Panc1 (cell line): Measurements from ENCODE around the gene CRNKL1. TPM values are rescaled to one million over a fixed set of nuclear protein-coding genes. Genes with fewer than 3 reads are reported as not detected.

Experiments
- ATAC-seq: fragments of 200-7000 bp; cut with Tn5 transposase; 2 replicates; pipeline ENCODE4 v1.9.1; 2020; ENCODE audit warnings: mild to moderate bottlenecking, moderate library complexity
- BruUV-seq: library from RNA; stranded (reverse); fragments of 400-500 nt; replicated peaks from 2 replicates; lab custom pipeline; 2021; lab: Mats Ljungman, UMichigan
- CTCF ChIA-PET: fragments of 300-600 bp; sonication (Branson Sonifier 250); formaldehyde crosslinking; loops from one replicate; lab custom pipeline; 2022; ENCODE audit warnings: antibody characterized with exemption; lab: Charles Lee
- POLR2A ChIA-PET: fragments of 300-600 bp; sonication (Branson Sonifier 250); formaldehyde crosslinking; loops from one replicate; lab custom pipeline; 2022; ENCODE audit warnings: antibody characterized with exemption; lab: Charles Lee
- DNase-seq: peaks from one replicate; pipeline ENCODE4 v3.0.0-alpha.2; 2010; ENCODE audit warnings: low read depth, low spot score
- H3K27ac ChIP-seq: 2 replicates; pipeline ENCODE4 v1.5.1; 2011; ENCODE audit warnings: mild to moderate bottlenecking, low read length, inconsistent platforms
- H3K27me3 ChIP-seq: fragments of 200-500 bp; sonication (Bioruptor generic); 2 replicates; pipeline ENCODE4 v1.6.0; 2014; ENCODE audit warnings: low read length, inconsistent platforms; ENCODE audit not compliant: control insufficient read depth, insufficient read depth
- H3K36me3 ChIP-seq: fragments of 200-500 bp; sonication (Bioruptor generic); 2 replicates; pipeline ENCODE4 v1.5.1; 2014; ENCODE audit warnings: inconsistent platforms, mild to moderate bottlenecking, low read length, moderate library complexity; ENCODE audit not compliant: control insufficient read depth, insufficient read depth
- H3K4me1 ChIP-seq: 2 replicates; pipeline ENCODE4 v1.5.1; 2011; ENCODE audit warnings: inconsistent platforms, mild to moderate bottlenecking, low read length, moderate library complexity; ENCODE audit not compliant: control insufficient read depth, insufficient read depth
- H3K4me3 ChIP-seq, 2 experiments: 2 replicates each; pipeline ENCODE4 v1.5.1; 2011 to 2012; ENCODE audit warnings: low read depth in 2 of 2, low read length in 2 of 2, mild to moderate bottlenecking in 2 of 2, inconsistent platforms in 1 of 2, moderate library complexity in 1 of 2
- H3K9me3 ChIP-seq: fragments of 200-500 bp; sonication (Bioruptor generic); 2 replicates; pipeline ENCODE4 v1.5.1; 2014; ENCODE audit warnings: low read depth, mild to moderate bottlenecking, inconsistent platforms, low read length, moderate library complexity; ENCODE audit not compliant: control insufficient read depth, insufficient read depth
- POLR2AphosphoS5 ChIP-seq: IDR thresholded peaks from 2 replicates; pipeline ENCODE4 v1.6.1; 2012; ENCODE audit warnings: mild to moderate bottlenecking, low read depth, low read length, moderate library complexity
- SIN3A ChIP-seq: IDR thresholded peaks from 2 replicates; pipeline ENCODE4 v1.6.1; 2012; ENCODE audit warnings: low read depth, mild to moderate bottlenecking, low read length, moderate library complexity, borderline replicate concordance; ENCODE audit not compliant: insufficient read depth
- TCF7L2 ChIP-seq: IDR thresholded peaks from 2 replicates; pipeline ENCODE4 v1.6.1; 2011; ENCODE audit warnings: mild to moderate bottlenecking, low read depth, low read length, inconsistent platforms
- in situ Hi-C: cut with HindIII; loops from 2 replicates; pipeline ENCODE4 v1.10.0; 2016; ENCODE audit warnings: low sequenced_read_pairs, low pct_unique_long_range_greater_than_20kb
- intact Hi-C: fragments of 100-400 bp; cut with micrococcal nuclease; formaldehyde crosslinking; loops from one replicate; pipeline ENCODE4 v1.10.0; 2022; ENCODE audit not compliant: unreplicated experiment
- total RNA-seq: library from RNA; stranded (reverse); gene quantifications from one replicate; pipeline ENCODE4 v1.2.1, GENCODE V29; 2021; ENCODE audit not compliant: unreplicated experiment
- TF ChIP-seq, protein P1 (sequence below), 2 experiments: IDR thresholded peaks; 2 replicates each; pipeline ENCODE4 v1.6.1; 2011 to 2012; ENCODE audit warnings: low read depth in 2 of 2, control low read depth in 1 of 2, low read length in 1 of 2, mild to moderate bottlenecking in 1 of 2, moderate library complexity in 1 of 2; ENCODE audit not compliant: insufficient read depth in 1 of 2
- TF ChIP-seq, protein P2 (sequence below): fragments of 450-650 bp; IDR thresholded peaks from 2 replicates; pipeline ENCODE4 v1.5.1; 2017; ENCODE audit warnings: mild to moderate bottlenecking

Gene CRNKL1
- total RNA-seq, 1 experiment from 2014 or later: 16.4 TPM

DNA sequence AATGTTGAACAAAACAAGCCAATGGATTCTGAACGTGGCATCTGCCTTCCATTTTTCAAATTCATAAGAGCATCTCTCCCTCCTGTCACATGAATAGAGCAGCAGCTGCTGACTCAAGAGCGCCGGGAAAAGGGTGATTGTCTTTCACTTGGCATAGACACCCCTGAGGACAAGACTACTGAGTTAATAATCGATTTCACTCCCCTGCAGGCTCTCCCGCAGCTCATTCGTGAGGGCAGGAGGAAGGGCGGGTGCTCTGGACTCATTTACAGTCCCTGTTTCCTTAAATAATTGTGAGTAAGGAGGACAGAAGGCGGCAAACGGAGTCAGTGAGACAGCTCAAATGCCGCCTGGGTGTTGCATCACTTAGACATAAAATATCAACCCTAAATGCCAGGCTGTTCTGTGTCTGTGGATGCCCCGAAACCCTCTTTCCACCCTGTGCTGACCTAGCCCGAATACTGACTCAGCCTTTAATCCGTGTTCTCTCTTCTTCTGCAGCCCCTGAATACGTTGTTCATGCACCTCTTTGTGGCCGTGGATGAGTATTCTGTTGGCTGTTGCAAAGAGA, 21.6 kb upstream of the CRNKL1 start:
- DNase-seq (no peak), ATAC-seq (no peak)
- in situ Hi-C loops: no loop called here
- no peaks in the 10 kb centered on the region for H3K4me1 ChIP-seq
- no TSS peak for BruUV-seq
- ChIA-PET POLR2A (no interaction called here), CTCF (no interaction called here)
- peaks cover 19% of the 10 kb centered on the region for H3K27me3 ChIP-seq
- peak overlapping the region in 1 of 2 experiments; percentile 31; a peak in 2 of 4 replicates for H3K4me3 ChIP-seq
- no peaks in the 10 kb centered on the region for H3K9me3 ChIP-seq
- H3K36me3 ChIP-seq: no peaks in the 10 kb centered on the region
- TF ChIP-seq TCF7L2 (no peak), POLR2AphosphoS5 (no peak), SIN3A (no peak)
- TF ChIP-seq, protein P1, sequence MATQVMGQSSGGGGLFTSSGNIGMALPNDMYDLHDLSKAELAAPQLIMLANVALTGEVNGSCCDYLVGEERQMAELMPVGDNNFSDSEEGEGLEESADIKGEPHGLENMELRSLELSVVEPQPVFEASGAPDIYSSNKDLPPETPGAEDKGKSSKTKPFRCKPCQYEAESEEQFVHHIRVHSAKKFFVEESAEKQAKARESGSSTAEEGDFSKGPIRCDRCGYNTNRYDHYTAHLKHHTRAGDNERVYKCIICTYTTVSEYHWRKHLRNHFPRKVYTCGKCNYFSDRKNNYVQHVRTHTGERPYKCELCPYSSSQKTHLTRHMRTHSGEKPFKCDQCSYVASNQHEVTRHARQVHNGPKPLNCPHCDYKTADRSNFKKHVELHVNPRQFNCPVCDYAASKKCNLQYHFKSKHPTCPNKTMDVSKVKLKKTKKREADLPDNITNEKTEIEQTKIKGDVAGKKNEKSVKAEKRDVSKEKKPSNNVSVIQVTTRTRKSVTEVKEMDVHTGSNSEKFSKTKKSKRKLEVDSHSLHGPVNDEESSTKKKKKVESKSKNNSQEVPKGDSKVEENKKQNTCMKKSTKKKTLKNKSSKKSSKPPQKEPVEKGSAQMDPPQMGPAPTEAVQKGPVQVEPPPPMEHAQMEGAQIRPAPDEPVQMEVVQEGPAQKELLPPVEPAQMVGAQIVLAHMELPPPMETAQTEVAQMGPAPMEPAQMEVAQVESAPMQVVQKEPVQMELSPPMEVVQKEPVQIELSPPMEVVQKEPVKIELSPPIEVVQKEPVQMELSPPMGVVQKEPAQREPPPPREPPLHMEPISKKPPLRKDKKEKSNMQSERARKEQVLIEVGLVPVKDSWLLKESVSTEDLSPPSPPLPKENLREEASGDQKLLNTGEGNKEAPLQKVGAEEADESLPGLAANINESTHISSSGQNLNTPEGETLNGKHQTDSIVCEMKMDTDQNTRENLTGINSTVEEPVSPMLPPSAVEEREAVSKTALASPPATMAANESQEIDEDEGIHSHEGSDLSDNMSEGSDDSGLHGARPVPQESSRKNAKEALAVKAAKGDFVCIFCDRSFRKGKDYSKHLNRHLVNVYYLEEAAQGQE (IDR thresholded peaks at IDR 0.05; ENCODE audit: insufficient read depth in 1 of 2, low read depth in 2 of 2, low read length in 1 of 2): no peak
- TF ChIP-seq, protein P2, sequence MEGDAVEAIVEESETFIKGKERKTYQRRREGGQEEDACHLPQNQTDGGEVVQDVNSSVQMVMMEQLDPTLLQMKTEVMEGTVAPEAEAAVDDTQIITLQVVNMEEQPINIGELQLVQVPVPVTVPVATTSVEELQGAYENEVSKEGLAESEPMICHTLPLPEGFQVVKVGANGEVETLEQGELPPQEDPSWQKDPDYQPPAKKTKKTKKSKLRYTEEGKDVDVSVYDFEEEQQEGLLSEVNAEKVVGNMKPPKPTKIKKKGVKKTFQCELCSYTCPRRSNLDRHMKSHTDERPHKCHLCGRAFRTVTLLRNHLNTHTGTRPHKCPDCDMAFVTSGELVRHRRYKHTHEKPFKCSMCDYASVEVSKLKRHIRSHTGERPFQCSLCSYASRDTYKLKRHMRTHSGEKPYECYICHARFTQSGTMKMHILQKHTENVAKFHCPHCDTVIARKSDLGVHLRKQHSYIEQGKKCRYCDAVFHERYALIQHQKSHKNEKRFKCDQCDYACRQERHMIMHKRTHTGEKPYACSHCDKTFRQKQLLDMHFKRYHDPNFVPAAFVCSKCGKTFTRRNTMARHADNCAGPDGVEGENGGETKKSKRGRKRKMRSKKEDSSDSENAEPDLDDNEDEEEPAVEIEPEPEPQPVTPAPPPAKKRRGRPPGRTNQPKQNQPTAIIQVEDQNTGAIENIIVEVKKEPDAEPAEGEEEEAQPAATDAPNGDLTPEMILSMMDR: no peak
- intact Hi-C loops: no loop called here
- H3K27ac ChIP-seq: no peak overlapping the region

DNA sequence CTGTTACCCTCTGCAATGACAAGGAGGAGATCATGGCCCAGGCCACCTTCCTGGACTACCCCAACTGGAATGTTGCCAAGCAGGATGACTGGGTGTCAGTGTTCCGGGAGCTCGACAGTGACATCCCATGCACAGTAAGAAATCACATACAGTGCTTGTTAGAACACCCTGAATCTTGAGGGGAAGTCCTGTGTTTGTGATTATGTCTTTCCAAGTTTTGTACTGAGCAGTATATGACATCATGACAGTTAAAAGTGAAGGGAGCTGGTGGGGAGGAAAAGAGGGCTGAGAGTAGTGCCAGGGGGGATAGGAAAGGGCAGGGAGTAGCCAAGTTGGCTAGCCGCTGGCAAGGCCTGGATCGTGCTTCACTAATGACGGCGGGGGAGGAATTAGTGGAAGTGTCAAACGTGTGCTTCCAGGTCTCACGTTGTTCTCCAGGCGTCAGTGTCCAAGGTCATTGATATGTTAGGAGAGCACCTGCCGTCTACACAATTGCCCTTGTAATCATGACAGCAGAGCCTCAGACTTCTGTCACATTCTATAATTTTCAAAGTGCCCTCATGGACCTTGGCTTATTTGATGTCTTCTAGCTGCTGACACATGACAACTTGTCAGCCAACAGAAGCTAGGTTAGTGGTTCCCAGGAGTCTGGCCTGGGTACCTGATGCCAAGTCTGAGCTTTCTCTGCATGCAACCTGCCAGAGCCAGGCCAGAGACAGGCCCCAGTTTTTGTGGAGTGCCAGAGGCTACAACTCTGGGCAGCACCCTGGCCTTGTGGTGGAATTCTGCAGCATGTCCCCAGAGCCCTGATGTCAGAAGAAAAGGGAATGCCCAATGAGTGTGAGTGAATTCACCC, 18.8 kb upstream of the CRNKL1 start:
- in situ Hi-C loops: no loop called here
- H3K4me3 ChIP-seq: no peak overlapping the region
- POLR2A ChIA-PET: no interaction called here
- intact Hi-C loops: no loop called here
- H3K36me3 ChIP-seq: no peaks in the 10 kb centered on the region
- H3K9me3 ChIP-seq: no peaks in the 10 kb centered on the region
- DNase-seq: no peak
- no peak overlapping the region for H3K27ac ChIP-seq
- H3K27me3 ChIP-seq: peaks cover 8% of the 10 kb centered on the region; the same call in 1 of the 2 replicates
- H3K4me1 ChIP-seq: no peaks in the 10 kb centered on the region
- no TSS peak for BruUV-seq
- ATAC-seq: no peak
- TF ChIP-seq SIN3A: no peak
- TF ChIP-seq, protein P1 (IDR thresholded peaks at IDR 0.05; ENCODE audit: insufficient read depth in 1 of 2, low read depth in 2 of 2, low read length in 1 of 2): no peak
- TF ChIP-seq POLR2AphosphoS5: no peak
- no peak for TF ChIP-seq TCF7L2
- TF ChIP-seq, protein P2: no peak
- CTCF ChIA-PET: no interaction called here
